ENCODE results near the gene DAZAP2. TPM values are rescaled to one million over a fixed set of nuclear protein-coding genes. Genes with fewer than 3 reads are reported as not detected.

DAZAP2 gene
- total and polyA plus RNA-seq, 2 experiments from 2014 or later: 145 to 216 TPM

GRCh38 chr12:51210690-51211395 lies 27.8 kb upstream of the DAZAP2 start:
- Histone ChIP-seq H3K4me1 (ENCODE audit: insufficient read depth) (no peaks in the 10 kb centered on the region), H3K27ac (no peak overlapping the region), H3K79me2 (ENCODE audit: insufficient read depth) (no peaks in the 10 kb centered on the region), H3K27me3 (replicated peaks; ENCODE audit: insufficient read depth) (no peaks in the 10 kb centered on the region), H3K9me3 (ENCODE audit: low read depth) (no peaks in the 10 kb centered on the region), H2AFZ (no peak overlapping the region), H3K9me2 (ENCODE audit: insufficient read depth) (no peaks in the 10 kb centered on the region), H4K20me1 (ENCODE audit: insufficient read depth) (no peaks in the 10 kb centered on the region), H3K4me3 (no peak overlapping the region), H3K36me3 (ENCODE audit: low read depth) (no peaks in the 10 kb centered on the region), H3F3A (ENCODE audit: insufficient read depth) (no peaks in the 10 kb centered on the region), H3K9ac (no peak overlapping the region), H3K4me2 (ENCODE audit: unreplicated experiment) (no peak overlapping the region)
- TF ChIP-seq EZH2 (IDR thresholded peaks at IDR 0.05; ENCODE audit: insufficient read depth, poor library complexity, severe bottlenecking): no peak
- no peak for TF ChIP-seq EZH2phosphoT487 (IDR thresholded peaks at IDR 0.05; ENCODE audit: insufficient read depth, low read depth)
- 60 to 73% methylated on average over 2 of the region's 2 CpGs for WGBS, 2 experiments (ENCODE audit: low coverage in 1 of 2, low lambda C conversion rate in 2 of 2, missing lambda C conversion rate in 2 of 2)
- in situ Hi-C loops (cut with MboI): no loop called here
- DNase-seq: no peak

- no peak overlapping the region for H3K27ac ChIP-seq
- H4K20me1 ChIP-seq (ENCODE audit: insufficient read depth): no peaks in the 10 kb centered on the region
- H3K9ac ChIP-seq: no peak overlapping the region
- H3K79me2 ChIP-seq (ENCODE audit: insufficient read depth): no peaks in the 10 kb centered on the region
- H3K27me3 ChIP-seq (replicated peaks; ENCODE audit: insufficient read depth): no peaks in the 10 kb centered on the region
- TF ChIP-seq EZH2 (IDR thresholded peaks at IDR 0.05; ENCODE audit: insufficient read depth, poor library complexity, severe bottlenecking) (no peak), EZH2phosphoT487 (IDR thresholded peaks at IDR 0.05; ENCODE audit: insufficient read depth, low read depth) (no peak)
- DNase-seq: no peak
- no peaks in the 10 kb centered on the region for H3K9me3 ChIP-seq (ENCODE audit: low read depth)
- no peak overlapping the region for H3K4me2 ChIP-seq (ENCODE audit: unreplicated experiment)
- H3K36me3 ChIP-seq (ENCODE audit: low read depth): no peaks in the 10 kb centered on the region
- H3K4me1 ChIP-seq (ENCODE audit: insufficient read depth): 0 out of 2 replicates have a peak, but pooled peaks cover 5% of the 10 kb centered on the region
- WGBS, 2 experiments (ENCODE audit: low coverage in 1 of 2, low lambda C conversion rate in 2 of 2, missing lambda C conversion rate in 2 of 2): 91 to 95% methylated on average over 5 of the region's 5 CpGs
- H2AFZ ChIP-seq: no peak overlapping the region
- in situ Hi-C loops (cut with MboI): no loop called here
- peaks cover 8% of the 10 kb centered on the region for H3F3A ChIP-seq (ENCODE audit: insufficient read depth)
- H3K9me2 ChIP-seq (ENCODE audit: insufficient read depth): no peaks in the 10 kb centered on the region
- H3K4me3 ChIP-seq: no peak overlapping the region
These were observed 23.7 kb upstream of the DAZAP2 start for GRCh38 chr12:51214895-51215294.

- 0 out of 2 replicates have a peak, but pooled peaks cover 5% of the 10 kb centered on the region for H3K4me1 ChIP-seq (ENCODE audit: insufficient read depth)
- H3K9ac ChIP-seq: peak overlapping the region; percentile 89
- no peaks in the 10 kb centered on the region for H3K79me2 ChIP-seq (ENCODE audit: insufficient read depth)
- DNase-seq: no peak
- peak overlapping the region; percentile 92 for H3K4me2 ChIP-seq (ENCODE audit: unreplicated experiment)
- no peaks in the 10 kb centered on the region for H3K9me2 ChIP-seq (ENCODE audit: insufficient read depth)
- no peaks in the 10 kb centered on the region for H3K36me3 ChIP-seq (ENCODE audit: low read depth)
- H2AFZ ChIP-seq: peak overlapping the region; percentile 99
- TF ChIP-seq EZH2 (IDR thresholded peaks at IDR 0.05; ENCODE audit: insufficient read depth, poor library complexity, severe bottlenecking): no peak
- TF ChIP-seq EZH2phosphoT487 (IDR thresholded peaks at IDR 0.05; ENCODE audit: insufficient read depth, low read depth): no peak
- WGBS, 2 experiments (ENCODE audit: low coverage in 1 of 2, low lambda C conversion rate in 2 of 2, missing lambda C conversion rate in 2 of 2): 17% methylated on average over 7 of the region's 7 CpGs
- in situ Hi-C loops (cut with MboI): no loop called here
- H3K27ac ChIP-seq: no peak overlapping the region
- H3K27me3 ChIP-seq (replicated peaks; ENCODE audit: insufficient read depth): no peaks in the 10 kb centered on the region
- H4K20me1 ChIP-seq (ENCODE audit: insufficient read depth): no peaks in the 10 kb centered on the region
- H3K4me3 ChIP-seq: peak overlapping the region; percentile 92
- peaks cover 8% of the 10 kb centered on the region for H3F3A ChIP-seq (ENCODE audit: insufficient read depth)
- H3K9me3 ChIP-seq (ENCODE audit: low read depth): no peaks in the 10 kb centered on the region
These were observed 22.0 kb upstream of the DAZAP2 start for GRCh38 chr12:51216642-51217041.

GRCh38 chr12:51217133-51217967 lies 21.3 kb upstream of the DAZAP2 start:
- H3F3A ChIP-seq (ENCODE audit: insufficient read depth): peaks cover 8% of the 10 kb centered on the region
- peak overlapping the region; percentile 92 for H3K4me3 ChIP-seq
- no peak overlapping the region for H3K27ac ChIP-seq
- peak overlapping the region; percentile 99 for H2AFZ ChIP-seq
- TF ChIP-seq EZH2phosphoT487 (IDR thresholded peaks at IDR 0.05; ENCODE audit: insufficient read depth, low read depth): no peak
- no peak for TF ChIP-seq EZH2 (IDR thresholded peaks at IDR 0.05; ENCODE audit: insufficient read depth, poor library complexity, severe bottlenecking)
- peak overlapping the region; percentile 89 for H3K9ac ChIP-seq
- 0 out of 2 replicates have a peak, but pooled peaks cover 5% of the 10 kb centered on the region for H3K4me1 ChIP-seq (ENCODE audit: insufficient read depth)
- no peaks in the 10 kb centered on the region for H3K9me3 ChIP-seq (ENCODE audit: low read depth)
- DNase-seq: peak; percentile 64
- peak overlapping the region; percentile 92 for H3K4me2 ChIP-seq (ENCODE audit: unreplicated experiment)
- H3K36me3 ChIP-seq (ENCODE audit: low read depth): no peaks in the 10 kb centered on the region
- no peaks in the 10 kb centered on the region for H3K79me2 ChIP-seq (ENCODE audit: insufficient read depth)
- no peaks in the 10 kb centered on the region for H4K20me1 ChIP-seq (ENCODE audit: insufficient read depth)
- H3K9me2 ChIP-seq (ENCODE audit: insufficient read depth): no peaks in the 10 kb centered on the region
- 1 to 3% methylated on average over 16 to 77 of the region's 81 CpGs for WGBS, 2 experiments (ENCODE audit: low coverage in 1 of 2, low lambda C conversion rate in 2 of 2, missing lambda C conversion rate in 2 of 2)
- in situ Hi-C loops (cut with MboI): no loop called here
- no peaks in the 10 kb centered on the region for H3K27me3 ChIP-seq (replicated peaks; ENCODE audit: insufficient read depth)

Measured in GM23248 (cell line).